GM10266 (cell line): ENCODE measurements around the gene CALN1.

Experiments used
- DNase-seq: peaks from one replicate; pipeline ENCODE4 v3.0.0; 2012; ENCODE audit errors: extremely low spot score
- TF ChIP-seq, protein P1 (sequence below): IDR thresholded peaks from 2 replicates; pipeline ENCODE4 v1.5.1; 2012; ENCODE audit warnings: mild to moderate bottlenecking, low read depth; ENCODE audit not compliant: control insufficient read depth, insufficient read depth; ENCODE audit errors: missing control alignments

CALN1 gene

GRCh38 chr7:72297636-72298035 lies 114.5 kb downstream of the CALN1 start:
- TF ChIP-seq, protein P1, sequence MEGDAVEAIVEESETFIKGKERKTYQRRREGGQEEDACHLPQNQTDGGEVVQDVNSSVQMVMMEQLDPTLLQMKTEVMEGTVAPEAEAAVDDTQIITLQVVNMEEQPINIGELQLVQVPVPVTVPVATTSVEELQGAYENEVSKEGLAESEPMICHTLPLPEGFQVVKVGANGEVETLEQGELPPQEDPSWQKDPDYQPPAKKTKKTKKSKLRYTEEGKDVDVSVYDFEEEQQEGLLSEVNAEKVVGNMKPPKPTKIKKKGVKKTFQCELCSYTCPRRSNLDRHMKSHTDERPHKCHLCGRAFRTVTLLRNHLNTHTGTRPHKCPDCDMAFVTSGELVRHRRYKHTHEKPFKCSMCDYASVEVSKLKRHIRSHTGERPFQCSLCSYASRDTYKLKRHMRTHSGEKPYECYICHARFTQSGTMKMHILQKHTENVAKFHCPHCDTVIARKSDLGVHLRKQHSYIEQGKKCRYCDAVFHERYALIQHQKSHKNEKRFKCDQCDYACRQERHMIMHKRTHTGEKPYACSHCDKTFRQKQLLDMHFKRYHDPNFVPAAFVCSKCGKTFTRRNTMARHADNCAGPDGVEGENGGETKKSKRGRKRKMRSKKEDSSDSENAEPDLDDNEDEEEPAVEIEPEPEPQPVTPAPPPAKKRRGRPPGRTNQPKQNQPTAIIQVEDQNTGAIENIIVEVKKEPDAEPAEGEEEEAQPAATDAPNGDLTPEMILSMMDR: no peak
- no peak for DNase-seq

DNA sequence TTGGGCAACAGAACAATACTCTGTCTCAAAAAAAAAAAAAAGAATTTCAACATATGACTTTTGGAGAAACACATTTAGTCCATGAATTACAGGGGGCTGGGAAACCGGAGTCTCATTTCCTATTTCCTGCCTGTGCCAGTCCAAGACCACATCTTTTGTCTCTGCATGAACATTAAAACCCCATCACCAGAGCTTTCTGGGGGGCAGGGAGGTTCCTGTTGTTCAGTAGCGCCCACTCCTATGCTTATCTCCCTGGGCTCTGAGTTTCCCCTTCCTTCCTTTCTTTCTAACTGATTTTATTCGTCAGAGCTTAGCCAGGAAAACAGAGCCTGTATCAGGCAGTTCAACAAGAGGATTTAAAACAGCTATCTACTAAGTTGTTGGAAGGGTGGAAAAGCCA lies 119.3 kb downstream of the CALN1 start:
- no peak for DNase-seq
- TF ChIP-seq, protein P1: no peak

DNA sequence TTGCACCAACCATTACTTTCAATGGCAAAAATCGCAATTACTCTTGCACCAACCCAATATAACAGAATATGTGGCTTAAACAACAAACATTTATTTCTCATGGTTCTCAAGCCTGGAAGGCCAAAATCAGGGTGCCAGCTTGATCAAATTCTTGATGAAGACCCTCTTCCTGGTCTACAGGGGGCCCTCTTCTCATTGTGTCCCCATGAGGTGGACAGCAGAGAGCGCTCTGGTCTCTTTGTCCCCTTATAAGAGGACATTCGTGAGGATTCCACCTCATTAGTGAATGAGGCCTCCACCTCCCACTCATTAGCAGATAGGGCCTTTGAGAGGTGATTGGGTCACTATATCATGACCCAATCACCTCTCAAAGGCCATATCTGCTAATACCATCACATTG lies 120.0 kb downstream of the CALN1 start:
- no peak for DNase-seq
- TF ChIP-seq, protein P1: no peak

DNA sequence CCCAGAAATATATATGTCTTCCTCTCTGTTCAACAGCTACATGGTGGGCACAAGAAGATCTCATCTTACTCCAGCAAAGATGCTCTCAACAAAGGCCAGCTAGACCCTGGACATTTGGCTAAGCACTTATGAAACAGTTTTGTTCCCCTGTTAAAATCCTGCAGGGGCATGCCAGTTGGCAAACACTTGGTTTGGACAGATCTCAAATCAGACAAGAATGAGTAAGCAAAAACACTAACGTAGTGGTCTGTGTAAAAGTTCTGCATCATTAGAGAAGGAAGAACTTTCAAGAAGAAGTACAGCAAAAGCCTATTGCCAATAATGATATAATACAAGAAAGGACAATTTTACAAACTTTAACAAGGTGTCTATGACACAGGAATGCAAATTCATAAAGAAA lies 125.6 kb downstream of the CALN1 start:
- DNase-seq: no peak
- TF ChIP-seq, protein P1: no peak

DNA sequence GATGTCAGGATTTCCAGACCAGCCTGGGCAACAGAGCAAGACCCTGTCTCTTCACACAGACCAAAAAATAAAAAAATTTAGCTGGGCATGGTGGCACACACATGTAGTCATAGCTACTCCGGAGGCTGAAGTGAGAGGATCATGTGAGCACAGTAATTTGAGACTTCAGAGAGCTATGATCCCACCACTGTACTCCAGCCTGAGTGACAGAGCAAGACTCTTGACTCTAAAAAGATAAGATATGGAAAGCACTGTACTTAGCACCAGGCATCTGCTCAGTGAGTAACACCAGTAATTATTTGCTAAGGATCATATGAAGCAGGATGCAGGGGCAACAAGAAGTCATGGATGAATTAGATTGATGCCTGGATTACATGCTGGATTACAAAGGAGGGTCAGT lies 128.8 kb downstream of the CALN1 start:
- TF ChIP-seq, protein P1: no peak
- DNase-seq: no peak

- TF ChIP-seq, protein P1: no peak
- DNase-seq: no peak
These were observed 130.8 kb downstream of the CALN1 start for GRCh38 chr7:72281308-72281707.

GRCh38 chr7:72279203-72279602 lies 132.9 kb downstream of the CALN1 start:
- TF ChIP-seq, protein P1: no peak
- no peak for DNase-seq
